SK-N-SH (cell line): Measurements from ENCODE around the gene MFN1. TPM values are rescaled to one million over a fixed set of nuclear protein-coding genes. Genes with fewer than 3 reads are reported as not detected.

Experiments
- CTCF ChIA-PET: fragments of 300-600, 350-600 bp; formaldehyde crosslinking; extraction: SDS; loops from one replicate; lab custom pipeline; 2021; lab: Yijun Ruan, JAX
- POLR2A ChIA-PET: fragments of 350-600 bp; sonication (Branson Sonifier 250); formaldehyde crosslinking; extraction: SDS; loops from one replicate; lab custom pipeline; 2020; ENCODE audit warnings: antibody characterized with exemption, inconsistent platforms; lab: Yijun Ruan, JAX
- DNase-seq: peaks from one replicate; pipeline ENCODE4 v3.0.0; 2012
- H2AFZ ChIP-seq: fragments of 200-600 bp; sonication (generic); 2 replicates; pipeline ENCODE4 v1.8.1; 2016; ENCODE audit warnings: antibody characterized with exemption, mild to moderate bottlenecking, low read depth
- H3F3A ChIP-seq: fragments of 200-600 bp; sonication (generic); replicated peaks from 2 replicates; pipeline ENCODE3; 2016; ENCODE audit warnings: antibody characterized with exemption, mild to moderate bottlenecking; ENCODE audit not compliant: insufficient read depth
- H3K27ac ChIP-seq, 2 experiments: fragments of 200-500 bp in 1 of 2; fragments of 200-600 bp in 1 of 2; sonication (Bioruptor generic) in 1 of 2; sonication (generic), shearing (Covaris generic) in 1 of 2; 2 replicates each; pipeline versions ENCODE4 v1.5.1 to v1.6.1; 2014 to 2016; ENCODE audit warnings: low read depth in 2 of 2, inconsistent platforms in 1 of 2, low read length in 1 of 2, mild to moderate bottlenecking in 1 of 2, mixed read lengths in 1 of 2
- H3K27me3 ChIP-seq: fragments of 200-600 bp; sonication (generic), shearing (Covaris generic); 2 replicates; pipeline ENCODE4 v1.6.1; 2016; ENCODE audit warnings: mixed run types; ENCODE audit not compliant: insufficient read depth
- H3K36me3 ChIP-seq, 2 experiments: fragments of 200-500 bp in 1 of 2; fragments of 200-600 bp in 1 of 2; sonication (Bioruptor generic) in 1 of 2; sonication (generic) in 1 of 2; replicated peaks in 1 of 2; 2 replicates each; pipeline versions ENCODE3 to v1.5.1; 2014 to 2016; ENCODE audit warnings: low read length in 1 of 2, mild to moderate bottlenecking in 1 of 2; ENCODE audit not compliant: insufficient read depth in 2 of 2, control insufficient read depth in 1 of 2
- H3K4me1 ChIP-seq, 2 experiments: fragments of 200-500 bp in 1 of 2; fragments of 200-600 bp in 1 of 2; sonication (Bioruptor generic) in 1 of 2; sonication (generic), shearing (Covaris generic) in 1 of 2; 2 replicates each; pipeline versions ENCODE4 v1.5.1 to v1.6.1; 2014 to 2016; ENCODE audit warnings: low read depth in 1 of 2, low read length in 1 of 2, mixed run types in 1 of 2; ENCODE audit not compliant: insufficient read depth in 2 of 2, control insufficient read depth in 1 of 2
- H3K4me2 ChIP-seq: fragments of 200-600 bp; sonication (generic), shearing (Covaris generic); 2 replicates; pipeline ENCODE4 v1.6.1; 2017; ENCODE audit warnings: mixed run types
- H3K4me3 ChIP-seq, 2 experiments: fragments of 200-500 bp in 1 of 2; fragments of 200-600 bp in 1 of 2; sonication (Bioruptor generic) in 1 of 2; sonication (generic), shearing (Covaris generic) in 1 of 2; 2 replicates each; pipeline versions ENCODE4 v1.5.1 to v1.8.1; 2014 to 2016; ENCODE audit warnings: low read depth in 2 of 2, inconsistent platforms in 1 of 2, low read length in 1 of 2, mild to moderate bottlenecking in 1 of 2, mixed read lengths in 1 of 2, moderate library complexity in 1 of 2
- H3K79me2 ChIP-seq: fragments of 200-600 bp; sonication (generic); 2 replicates; pipeline ENCODE4 v1.8.1; 2017; ENCODE audit warnings: mild to moderate bottlenecking; ENCODE audit not compliant: insufficient read depth
- H3K9ac ChIP-seq: fragments of 200-600 bp; sonication (generic); 2 replicates; pipeline ENCODE4 v1.6.1; 2017; ENCODE audit warnings: mixed run types
- H3K9me2 ChIP-seq: fragments of 200-600 bp; sonication (generic); 2 replicates; pipeline ENCODE4 v1.6.1; 2017; ENCODE audit warnings: mixed run types
- H3K9me3 ChIP-seq: fragments of 200-600 bp; sonication (generic); 2 replicates; pipeline ENCODE4 v1.6.1; 2017; ENCODE audit warnings: mixed run types, mild to moderate bottlenecking, moderate library complexity
- H4K20me1 ChIP-seq: fragments of 200-600 bp; sonication (generic); 2 replicates; pipeline ENCODE4 v1.6.1; 2017; ENCODE audit warnings: mild to moderate bottlenecking, mixed run types; ENCODE audit not compliant: insufficient read depth
- CHD2 ChIP-seq: fragments of 150-350 bp; IDR thresholded peaks from 2 replicates; pipeline ENCODE4 v1.6.1; 2018; ENCODE audit warnings: low read length; ENCODE audit not compliant: partially characterized antibody
- CTCF ChIP-seq: fragments of 200-600 bp; sonication (generic); IDR thresholded peaks from 2 replicates; pipeline ENCODE4 v1.6.1; 2017; ENCODE audit warnings: antibody characterized with exemption, mild to moderate bottlenecking, moderate library complexity
- ELF1 ChIP-seq: IDR thresholded peaks from 2 replicates; pipeline ENCODE4 v1.4.0; 2012
- EP300 ChIP-seq, 2 experiments: IDR thresholded peaks; 2 replicates each; pipeline versions ENCODE4 v1.4.0 to v1.6.1; 2012; ENCODE audit warnings: borderline replicate concordance in 1 of 2, low read depth in 1 of 2, low read length in 1 of 2
- FOXM1 ChIP-seq: IDR thresholded peaks from 2 replicates; pipeline ENCODE4 v1.4.0; 2012; ENCODE audit warnings: low read depth, mild to moderate bottlenecking
- GABPA ChIP-seq: IDR thresholded peaks from 2 replicates; pipeline ENCODE4 v1.4.0; 2012; ENCODE audit warnings: low read depth, mild to moderate bottlenecking
- GATA2 ChIP-seq: sonication (generic); formaldehyde crosslinking; IDR thresholded peaks from 2 replicates; pipeline ENCODE4 v1.5.0; 2020; ENCODE audit warnings: mild to moderate bottlenecking, missing genetic modification reagents
- IRF3 ChIP-seq: fragments of 150-350 bp; IDR thresholded peaks from 2 replicates; pipeline ENCODE4 v1.6.1; 2016; ENCODE audit warnings: mild to moderate bottlenecking, low read depth, low read length
- JUND ChIP-seq: IDR thresholded peaks from 2 replicates; pipeline ENCODE4 v1.4.0; 2012
- MAX ChIP-seq: IDR thresholded peaks from 2 replicates; pipeline ENCODE4 v1.4.0; 2012; ENCODE audit warnings: low read depth
- MXI1 ChIP-seq: IDR thresholded peaks from 2 replicates; pipeline ENCODE4 v1.6.1; 2012; ENCODE audit warnings: mild to moderate bottlenecking, low read depth, low read length, improper control_type of control experiment
- NRF1 ChIP-seq: IDR thresholded peaks from 2 replicates; pipeline ENCODE4 v1.6.1; 2012; ENCODE audit warnings: low read depth, mild to moderate bottlenecking, low read length
- PBX3 ChIP-seq: IDR thresholded peaks from 2 replicates; pipeline ENCODE4; 2012
- POLR2AphosphoS5 ChIP-seq: IDR thresholded peaks from 2 replicates; pipeline ENCODE4 v1.6.1; 2012; ENCODE audit warnings: low read depth, low read length
- RCOR1 ChIP-seq: fragments of 150-350 bp; IDR thresholded peaks from 2 replicates; pipeline ENCODE4 v1.6.1; 2017; ENCODE audit warnings: antibody characterized with exemption, low read length
- RFX5 ChIP-seq: IDR thresholded peaks from 2 replicates; pipeline ENCODE4 v1.6.1; 2012; ENCODE audit warnings: mild to moderate bottlenecking, improper control_type of control experiment, low read length
- SIN3A ChIP-seq: IDR thresholded peaks from 2 replicates; pipeline ENCODE4 v1.6.1; 2012; ENCODE audit warnings: low read depth, mild to moderate bottlenecking, low read length, moderate library complexity, borderline replicate concordance
- SMC3 ChIP-seq: IDR thresholded peaks from 2 replicates; pipeline ENCODE4 v1.6.1; 2012; ENCODE audit warnings: low read depth, low read length, improper control_type of control experiment
- TAF1 ChIP-seq: IDR thresholded peaks from 2 replicates; pipeline ENCODE4 v1.6.1; 2012; ENCODE audit warnings: low read depth, mild to moderate bottlenecking, low read length, moderate library complexity, borderline replicate concordance
- TCF12 ChIP-seq: IDR thresholded peaks from 2 replicates; pipeline ENCODE4 v1.4.0; 2012
- USF2 ChIP-seq: fragments of 150-350 bp; IDR thresholded peaks from 2 replicates; pipeline ENCODE4 v1.6.1; 2017; ENCODE audit warnings: antibody characterized with exemption, low read length, low read depth, borderline replicate concordance
- YY1 ChIP-seq: IDR thresholded peaks from 2 replicates; pipeline ENCODE4 v1.4.0; 2012; ENCODE audit warnings: low read depth, mild to moderate bottlenecking
- WGBS: methylation state at CpG from one replicate; pipeline ENCODE4 v1.1.6; 2017; ENCODE audit warnings: low lambda C conversion rate; 5-methylcytosine and 5-hydroxymethylcytosine counted together
- polyA plus RNA-seq, 3 experiments: library from polyadenylated mRNA; depleted of rRNA; stranded (reverse); fragments of >200 nt; gene quantifications; 2 replicates each; pipeline ENCODE4 v1.2.3, GENCODE V29; 2012

Gene MFN1
- polyA plus RNA-seq, 1 of the 3 experiments (the other 2 are of a cell fraction): 15.7 TPM

- TF ChIP-seq SMC3 (no peak), CTCF (no peak), CHD2 (no peak), IRF3 (no peak), EP300 (IDR thresholded peaks at IDR 0.05; ENCODE audit: borderline replicate concordance in 1 of 2, low read depth in 1 of 2, low read length in 1 of 2) (no peak), MXI1 (no peak)
Observed at GRCh38 chr3:179336345-179336929, 11.1 kb upstream of the MFN1 start (continued).

GRCh38 chr3:179348325-179349013 lies 960 bp downstream of the MFN1 start:
- Histone ChIP-seq H3K27ac (peak overlapping the region in 1 of 2 experiments; percentile 72; a peak in 2 of 4 replicates), H3K4me2 (peak overlapping the region; percentile 74), H3K4me3 (peak overlapping the region; percentile 81 to 89), H3K79me2 (peaks cover 47% of the 10 kb centered on the region), H3K27me3 (no peaks in the 10 kb centered on the region), H3K9ac (peak overlapping the region; percentile 71), H3K4me1 (peaks cover 0 to 6% of the 10 kb centered on the region in 2 experiments; a peak in 2 of 4 replicates), H2AFZ (peak overlapping the region; percentile 64; the same call in 1 of the 2 replicates), H3K9me3 (no peaks in the 10 kb centered on the region), H4K20me1 (no peaks in the 10 kb centered on the region), H3K36me3 (peaks cover 19 to 24% of the 10 kb centered on the region in 2 experiments), H3K9me2 (no peaks in the 10 kb centered on the region), H3F3A (peaks cover 3% of the 10 kb centered on the region)
- no peak for DNase-seq
- POLR2A ChIA-PET: no interaction called here
- TF ChIP-seq USF2 (no peak), MAX (no peak), JUND (no peak), SIN3A (no peak), TCF12 (no peak), CHD2 (no peak), RCOR1 (no peak), POLR2AphosphoS5 (no peak), PBX3 (no peak), YY1 (no peak), ELF1 (no peak), GABPA (no peak), IRF3 (no peak), MXI1 (no peak), NRF1 (no peak), FOXM1 (no peak), EP300 (IDR thresholded peaks at IDR 0.05; ENCODE audit: borderline replicate concordance in 1 of 2, low read depth in 1 of 2, low read length in 1 of 2) (no peak), RFX5 (no peak), TAF1 (no peak), GATA2 (no peak)
- CTCF ChIA-PET: no interaction called here
- WGBS: 23% methylated on average over 5 of the region's 5 CpGs
